ENCODE data around the gene SSNA1. TPM values are rescaled to one million over a fixed set of nuclear protein-coding genes. Genes with fewer than 3 reads are reported as not detected.

SSNA1 gene
- total RNA-seq, 1 donor from 2014 or later, result 47.0 TPM

DNA sequence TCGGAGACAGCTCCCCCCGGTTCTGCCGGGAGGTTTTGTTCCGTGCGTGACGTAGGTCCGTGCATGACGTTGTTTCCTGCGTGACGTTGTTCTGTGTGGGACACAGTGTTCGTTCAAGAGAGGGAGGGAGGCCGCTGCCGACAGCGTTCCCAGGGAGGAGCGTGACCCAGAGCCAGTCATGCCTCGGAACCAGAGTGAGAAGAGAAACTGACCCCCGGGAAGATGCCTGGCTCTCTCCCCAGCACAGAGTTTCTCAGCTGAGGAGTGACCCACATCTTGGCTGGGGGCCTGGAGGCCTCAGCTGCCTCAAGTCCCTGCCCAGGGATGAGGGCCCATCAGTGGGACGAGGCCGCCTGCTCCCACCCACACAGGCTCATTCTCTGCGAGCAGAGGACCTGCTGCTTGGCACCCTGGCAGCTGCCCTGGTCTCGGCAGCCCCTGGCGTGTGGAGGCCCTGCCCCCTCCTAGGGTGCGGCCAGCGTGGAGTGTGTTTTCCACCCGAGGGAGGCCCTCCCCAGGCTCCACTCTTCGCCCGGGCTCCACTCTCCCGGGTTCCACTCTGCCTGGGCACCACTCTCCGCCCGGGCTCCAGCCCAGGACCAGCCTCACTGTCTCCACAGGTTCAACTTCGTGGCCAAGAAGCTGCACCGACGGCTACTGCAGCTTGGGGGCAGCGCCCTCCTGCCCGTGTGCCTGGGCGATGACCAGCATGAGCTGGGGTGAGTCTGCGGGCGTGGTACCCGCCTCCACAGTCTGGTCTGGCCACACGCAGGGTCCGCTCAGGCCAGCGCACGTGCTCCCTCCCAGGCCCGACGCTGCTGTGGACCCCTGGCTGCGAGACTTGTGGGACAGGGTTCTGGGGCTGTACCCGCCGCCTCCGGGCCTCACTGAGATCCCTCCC lies 24.9 kb downstream of the SSNA1 start:
- Histone ChIP-seq H3K4me3 (ENCODE audit: low read length in 3 of 3) (no peak overlapping the region), H3K9ac (ENCODE audit: low read depth in 1 of 3, low read length in 3 of 3) (no peak overlapping the region), H3K36me3 (ENCODE audit: control insufficient read depth in 3 of 3, insufficient read depth in 3 of 3, low read length in 3 of 3) (peaks cover 0 to 6% (median 5%) of the 10 kb centered on the region in 3 donors), H3K9me3 (ENCODE audit: control insufficient read depth in 3 of 3, low read length in 3 of 3) (no peaks in the 10 kb centered on the region), H3K27me3 (ENCODE audit: control insufficient read depth in 3 of 3, insufficient read depth in 3 of 3, low read length in 3 of 3) (no peaks in the 10 kb centered on the region), H3K27ac (ENCODE audit: low read depth, low read length) (no peak overlapping the region), H3K4me1 (ENCODE audit: control insufficient read depth in 3 of 3, insufficient read depth in 3 of 3, low read length in 3 of 3) (peaks cover 8 to 19% (median 14%) of the 10 kb centered on the region in 3 donors)

DNA sequence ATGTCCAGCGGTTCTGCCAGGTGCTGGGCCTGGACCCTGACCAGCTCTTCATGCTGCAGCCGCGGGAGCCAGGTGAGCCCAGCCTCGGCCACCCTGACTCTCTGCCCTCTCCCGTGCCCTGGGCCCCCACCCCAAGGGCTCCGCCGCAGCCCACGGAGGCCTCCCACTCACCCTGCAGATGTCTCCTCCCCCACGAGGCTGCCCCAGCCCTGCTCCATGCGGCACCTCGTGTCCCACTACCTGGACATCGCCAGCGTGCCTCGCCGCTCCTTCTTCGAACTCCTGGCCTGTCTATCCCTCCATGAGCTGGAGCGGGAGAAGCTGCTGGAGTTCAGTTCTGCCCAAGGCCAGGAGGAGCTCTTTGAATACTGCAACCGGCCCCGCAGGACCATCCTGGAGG lies 26.1 kb downstream of the SSNA1 start:
- Histone ChIP-seq H3K4me3 (ENCODE audit: low read length in 3 of 3) (no peak overlapping the region), H3K9me3 (ENCODE audit: control insufficient read depth in 3 of 3, low read length in 3 of 3) (no peaks in the 10 kb centered on the region), H3K27me3 (ENCODE audit: control insufficient read depth in 3 of 3, insufficient read depth in 3 of 3, low read length in 3 of 3) (no peaks in the 10 kb centered on the region), H3K4me1 (ENCODE audit: control insufficient read depth in 3 of 3, insufficient read depth in 3 of 3, low read length in 3 of 3) (peaks cover 8 to 27% (median 14%) of the 10 kb centered on the region in 3 donors), H3K36me3 (ENCODE audit: control insufficient read depth in 3 of 3, insufficient read depth in 3 of 3, low read length in 3 of 3) (peaks cover 0 to 2% (median 0%) of the 10 kb centered on the region in 3 donors), H3K9ac (ENCODE audit: low read depth in 1 of 3, low read length in 3 of 3) (no peak overlapping the region), H3K27ac (ENCODE audit: low read depth, low read length) (no peak overlapping the region)

DNA sequence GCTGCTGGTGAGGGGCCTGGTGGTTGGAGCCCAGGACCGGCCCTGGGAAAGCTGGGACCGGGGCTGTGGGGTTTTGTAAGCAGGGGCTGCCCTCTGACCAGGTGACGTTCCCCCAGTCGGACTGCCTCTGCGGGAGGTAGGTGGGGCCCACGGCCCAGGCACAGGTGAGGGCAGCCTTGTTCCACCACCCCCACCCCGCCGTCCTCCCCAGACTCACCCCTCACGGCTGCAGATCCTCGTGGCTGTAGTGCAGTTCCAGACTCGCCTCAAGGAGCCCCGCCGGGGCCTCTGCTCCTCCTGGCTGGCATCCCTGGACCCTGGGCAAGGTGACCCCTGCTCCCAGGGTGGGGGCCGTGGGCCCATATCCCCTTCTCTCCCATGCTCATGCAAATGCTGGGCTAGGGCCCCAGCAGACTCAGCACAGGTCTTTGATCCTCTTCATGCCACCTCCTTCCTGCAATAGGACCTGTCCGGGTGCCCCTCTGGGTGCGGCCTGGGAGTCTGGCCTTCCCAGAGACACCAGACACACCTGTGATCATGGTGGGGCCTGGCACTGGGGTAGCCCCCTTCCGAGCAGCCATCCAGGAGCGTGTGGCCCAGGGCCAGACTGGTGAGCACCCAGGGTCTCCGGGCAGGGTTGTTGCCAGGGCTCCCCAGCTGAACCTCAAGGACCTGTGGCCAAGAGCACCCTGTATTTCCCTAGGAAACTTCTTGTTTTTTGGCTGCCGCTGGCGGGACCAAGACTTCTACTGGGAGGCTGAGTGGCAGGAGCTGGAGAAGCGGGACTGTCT lies 26.9 kb downstream of the SSNA1 start:
- no peak overlapping the region for H3K27ac ChIP-seq (ENCODE audit: low read depth, low read length)
- no peak overlapping the region for H3K4me3 ChIP-seq (ENCODE audit: low read length in 3 of 3)
- H3K9ac ChIP-seq (ENCODE audit: low read depth in 1 of 3, low read length in 3 of 3), result no peak overlapping the region

DNA sequence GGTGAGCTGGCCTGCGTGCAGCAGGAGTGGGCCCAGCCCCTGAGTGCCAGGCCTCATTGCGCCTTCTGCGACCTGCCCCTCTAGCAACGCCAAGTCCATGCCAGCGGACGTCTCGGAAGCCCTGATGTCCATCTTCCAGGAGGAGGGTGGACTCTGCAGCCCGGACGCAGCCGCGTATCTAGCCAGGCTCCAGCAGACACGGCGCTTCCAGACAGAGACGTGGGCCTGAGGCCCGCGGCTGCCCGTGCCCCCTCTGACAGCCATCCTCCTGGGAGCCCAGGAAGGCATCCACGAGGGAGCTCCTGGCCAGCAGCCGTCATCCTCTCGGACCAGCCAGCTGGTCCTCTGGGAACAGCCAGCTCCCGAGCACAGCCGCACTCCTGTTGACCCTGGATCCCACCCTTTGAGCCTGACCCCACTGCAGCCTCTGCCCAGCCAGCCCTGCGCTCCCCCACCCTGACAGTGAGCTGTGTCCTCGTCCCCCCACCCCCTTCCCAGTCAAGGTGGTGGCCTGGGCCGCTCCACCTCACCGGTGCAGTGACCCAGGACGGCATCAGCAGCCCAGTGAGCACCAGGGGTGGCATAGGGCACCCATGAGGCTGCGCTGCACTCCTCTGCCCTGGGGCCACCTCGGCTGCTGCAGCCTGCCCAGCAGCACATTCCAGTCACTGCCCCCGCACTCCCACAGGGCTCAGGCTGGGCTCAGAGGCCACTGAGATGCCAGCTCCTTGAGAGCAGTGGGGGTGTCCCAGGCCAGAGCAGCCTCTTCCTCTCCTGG lies 27.9 kb downstream of the SSNA1 start:
- H3K36me3 ChIP-seq (ENCODE audit: control insufficient read depth in 3 of 3, insufficient read depth in 3 of 3, low read length in 3 of 3), result peaks cover 0 to 2% (median 0%) of the 10 kb centered on the region in 3 donors
- H3K4me1 ChIP-seq (ENCODE audit: control insufficient read depth in 3 of 3, insufficient read depth in 3 of 3, low read length in 3 of 3), result peaks cover 8 to 27% (median 15%) of the 10 kb centered on the region in 3 donors
- peak overlapping the region in 1 of 3 donors; percentile 69 for H3K9ac ChIP-seq (ENCODE audit: low read depth in 1 of 3, low read length in 3 of 3)
- no peaks in the 10 kb centered on the region for H3K9me3 ChIP-seq (ENCODE audit: control insufficient read depth in 3 of 3, low read length in 3 of 3)
- H3K27ac ChIP-seq (ENCODE audit: low read depth, low read length), result no peak overlapping the region
- H3K27me3 ChIP-seq (ENCODE audit: control insufficient read depth in 3 of 3, insufficient read depth in 3 of 3, low read length in 3 of 3), result no peaks in the 10 kb centered on the region
- H3K4me3 ChIP-seq (ENCODE audit: low read length in 3 of 3), result no peak overlapping the region

More for the DNA sequence above, 26.9 kb downstream of the SSNA1 start:
- H3K4me1 ChIP-seq (ENCODE audit: control insufficient read depth in 3 of 3, insufficient read depth in 3 of 3, low read length in 3 of 3), result peaks cover 8 to 27% (median 14%) of the 10 kb centered on the region in 3 donors
- peaks cover 0 to 2% (median 0%) of the 10 kb centered on the region in 3 donors for H3K36me3 ChIP-seq (ENCODE audit: control insufficient read depth in 3 of 3, insufficient read depth in 3 of 3, low read length in 3 of 3)
- H3K27me3 ChIP-seq (ENCODE audit: control insufficient read depth in 3 of 3, insufficient read depth in 3 of 3, low read length in 3 of 3), result no peaks in the 10 kb centered on the region
- H3K9me3 ChIP-seq (ENCODE audit: control insufficient read depth in 3 of 3, low read length in 3 of 3), result no peaks in the 10 kb centered on the region

DNA sequence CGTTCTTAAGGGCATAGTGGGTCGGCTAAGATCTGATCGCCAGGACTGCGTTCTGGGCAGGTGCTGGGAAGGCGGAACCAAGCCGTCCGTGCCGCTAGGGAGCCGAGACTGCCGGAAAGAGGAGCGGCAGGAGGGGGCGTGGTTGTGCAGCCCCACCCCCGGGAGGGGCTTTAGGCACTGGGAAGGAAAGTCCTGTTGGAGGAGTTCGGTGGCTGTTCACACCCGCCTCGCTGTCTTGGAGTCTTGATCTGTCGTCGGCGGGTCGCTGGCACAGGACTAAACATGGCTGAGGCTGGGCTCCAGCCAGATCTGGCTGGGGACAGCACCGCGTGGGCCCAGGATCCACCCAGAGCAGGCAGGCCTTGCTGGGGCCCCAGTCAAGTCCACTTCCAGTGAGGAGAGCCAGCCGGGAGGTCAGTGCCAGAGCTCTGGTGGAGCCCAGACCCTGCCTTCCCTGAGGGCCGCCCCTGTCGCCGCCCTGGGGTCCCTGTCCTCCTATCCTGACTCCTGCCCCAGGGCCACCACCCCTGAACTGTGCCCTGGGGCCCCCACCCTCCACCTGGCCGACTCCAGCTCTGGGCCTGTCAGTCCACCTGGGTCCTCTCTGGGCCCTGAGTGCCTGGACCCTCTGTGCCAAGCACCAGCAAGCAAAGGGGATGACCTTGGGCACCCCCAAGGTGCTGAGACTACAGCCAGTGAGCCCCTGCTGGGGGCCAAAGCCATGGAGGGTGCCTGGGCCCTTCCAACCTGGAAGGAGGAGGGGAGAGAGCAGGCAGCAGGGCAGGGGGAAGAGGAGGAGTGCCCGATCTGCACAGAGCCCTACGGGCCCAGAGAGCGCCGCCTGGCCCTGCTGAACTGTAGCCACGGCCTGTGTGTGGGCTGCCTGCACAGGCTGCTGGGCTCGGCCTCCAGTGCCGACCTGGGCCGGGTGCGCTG lies 29.1 kb downstream of the SSNA1 start:
- H3K4me1 ChIP-seq (ENCODE audit: control insufficient read depth in 3 of 3, insufficient read depth in 3 of 3, low read length in 3 of 3), result peaks cover 8 to 27% (median 16%) of the 10 kb centered on the region in 3 donors
- H3K9me3 ChIP-seq (ENCODE audit: control insufficient read depth in 3 of 3, low read length in 3 of 3), result no peaks in the 10 kb centered on the region
- peak overlapping the region; percentile 2 to 80 (median 69) for H3K9ac ChIP-seq (ENCODE audit: low read depth in 1 of 3, low read length in 3 of 3)
- H3K4me3 ChIP-seq (ENCODE audit: low read length in 3 of 3), result peak overlapping the region; percentile 38 to 64 (median 58)
- H3K36me3 ChIP-seq (ENCODE audit: control insufficient read depth in 3 of 3, insufficient read depth in 3 of 3, low read length in 3 of 3), result peaks cover 0 to 2% (median 0%) of the 10 kb centered on the region in 3 donors
- no peaks in the 10 kb centered on the region for H3K27me3 ChIP-seq (ENCODE audit: control insufficient read depth in 3 of 3, insufficient read depth in 3 of 3, low read length in 3 of 3)
- H3K27ac ChIP-seq (ENCODE audit: low read depth, low read length), result peak overlapping the region; percentile 25

DNA sequence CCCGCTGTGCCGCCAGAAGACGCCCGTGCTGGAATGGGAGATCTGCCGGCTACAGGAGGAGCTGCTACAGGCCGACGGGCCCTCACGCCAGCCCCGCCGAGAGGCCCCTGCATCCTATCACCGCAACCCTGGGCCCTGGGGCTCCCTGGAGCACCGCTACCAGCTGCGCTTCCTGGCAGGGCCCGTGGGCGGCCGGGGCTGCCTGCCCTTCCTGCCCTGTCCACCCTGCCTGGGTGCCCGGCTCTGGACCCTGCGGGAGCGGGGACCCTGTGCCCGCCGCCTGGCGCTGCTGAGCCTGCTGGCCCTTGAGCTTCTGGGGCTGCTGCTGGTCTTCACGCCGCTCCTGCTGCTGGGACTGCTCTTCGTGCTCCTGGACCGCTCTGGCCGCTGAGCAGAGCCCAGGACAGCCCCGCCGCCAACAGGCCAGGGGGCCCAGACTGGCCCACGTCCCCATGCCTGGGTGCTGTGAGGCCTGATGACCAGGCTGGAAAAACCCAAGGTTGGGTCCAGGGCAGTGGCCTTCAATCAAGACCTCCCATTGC lies 29.8 kb downstream of the SSNA1 start:
- Histone ChIP-seq H3K4me1 (ENCODE audit: control insufficient read depth in 3 of 3, insufficient read depth in 3 of 3, low read length in 3 of 3) (peaks cover 14 to 34% (median 22%) of the 10 kb centered on the region in 3 donors), H3K27me3 (ENCODE audit: control insufficient read depth in 3 of 3, insufficient read depth in 3 of 3, low read length in 3 of 3) (no peaks in the 10 kb centered on the region), H3K4me3 (ENCODE audit: low read length in 3 of 3) (peak overlapping the region in 1 of 3 donors; percentile 58), H3K36me3 (ENCODE audit: control insufficient read depth in 3 of 3, insufficient read depth in 3 of 3, low read length in 3 of 3) (peaks cover 0 to 2% (median 0%) of the 10 kb centered on the region in 3 donors), H3K27ac (ENCODE audit: low read depth, low read length) (no peak overlapping the region), H3K9me3 (ENCODE audit: control insufficient read depth in 3 of 3, low read length in 3 of 3) (no peaks in the 10 kb centered on the region), H3K9ac (ENCODE audit: low read depth in 1 of 3, low read length in 3 of 3) (peak overlapping the region in 2 of 3 donors; percentile 8 to 80)

DNA sequence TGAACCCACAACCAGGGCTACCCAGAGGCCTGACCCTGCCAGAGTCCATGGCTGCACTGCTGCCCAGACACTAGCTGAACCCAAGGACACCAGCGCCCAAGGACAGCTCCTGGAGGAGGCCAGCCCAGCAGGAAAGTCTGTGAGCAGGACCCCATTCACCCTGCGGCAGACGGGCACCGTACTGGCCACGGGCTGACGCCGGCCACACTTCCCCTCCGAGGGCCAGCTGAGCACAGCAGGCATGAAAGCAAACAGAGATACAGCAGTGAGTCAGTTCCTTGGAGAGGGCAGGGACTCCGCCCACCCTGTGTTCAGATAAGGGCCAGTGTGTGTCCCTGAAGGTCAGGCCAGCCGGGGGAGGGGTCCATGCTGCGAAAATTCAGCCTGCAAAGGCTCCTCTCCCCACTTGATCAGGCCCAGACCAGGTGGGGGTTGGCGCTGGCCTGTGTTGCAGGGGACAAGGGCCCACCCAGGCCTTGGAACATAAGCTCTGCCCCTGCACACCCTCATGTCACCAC lies 30.3 kb downstream of the SSNA1 start:
- Histone ChIP-seq H3K27me3 (ENCODE audit: control insufficient read depth in 3 of 3, insufficient read depth in 3 of 3, low read length in 3 of 3) (no peaks in the 10 kb centered on the region), H3K9me3 (ENCODE audit: control insufficient read depth in 3 of 3, low read length in 3 of 3) (no peaks in the 10 kb centered on the region), H3K4me1 (ENCODE audit: control insufficient read depth in 3 of 3, insufficient read depth in 3 of 3, low read length in 3 of 3) (peaks cover 16 to 34% (median 22%) of the 10 kb centered on the region in 3 donors), H3K9ac (ENCODE audit: low read depth in 1 of 3, low read length in 3 of 3) (peak overlapping the region in 2 of 3 donors; percentile 8 to 80), H3K4me3 (ENCODE audit: low read length in 3 of 3) (no peak overlapping the region), H3K36me3 (ENCODE audit: control insufficient read depth in 3 of 3, insufficient read depth in 3 of 3, low read length in 3 of 3) (peaks cover 0 to 2% (median 0%) of the 10 kb centered on the region in 3 donors), H3K27ac (ENCODE audit: low read depth, low read length) (no peak overlapping the region)

DNA sequence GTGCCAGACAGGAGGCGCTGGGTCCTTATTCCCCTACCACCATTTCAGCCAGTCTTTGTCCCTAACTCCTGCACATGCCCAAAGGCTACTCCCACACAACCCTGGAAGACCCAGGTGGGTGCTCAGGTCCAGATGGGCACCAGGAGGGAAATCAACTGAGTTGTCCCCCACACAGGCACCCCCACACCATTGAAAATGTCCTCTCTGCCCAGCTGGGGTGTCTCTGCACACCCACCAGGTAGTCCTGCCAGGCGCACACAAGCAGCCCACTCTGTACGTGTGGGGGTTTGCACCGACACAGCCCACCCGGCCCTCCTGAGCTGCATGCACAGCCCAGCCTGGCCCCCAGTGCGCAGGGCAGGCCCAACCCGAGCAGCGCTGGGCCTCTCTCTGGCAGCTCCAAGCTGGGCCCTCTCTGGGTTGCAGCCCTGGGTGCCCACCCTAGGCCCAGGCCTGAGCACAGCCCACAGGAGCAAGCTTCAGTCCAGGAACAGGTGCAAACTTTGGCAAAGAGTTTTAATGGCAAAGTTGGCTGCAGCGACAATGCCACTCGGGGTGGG lies 31.4 kb downstream of the SSNA1 start:
- no peak overlapping the region for H3K9ac ChIP-seq (ENCODE audit: low read depth in 1 of 3, low read length in 3 of 3)
- H3K9me3 ChIP-seq (ENCODE audit: control insufficient read depth in 3 of 3, low read length in 3 of 3), result no peaks in the 10 kb centered on the region
- H3K36me3 ChIP-seq (ENCODE audit: control insufficient read depth in 3 of 3, insufficient read depth in 3 of 3, low read length in 3 of 3), result peaks cover 0 to 2% (median 0%) of the 10 kb centered on the region in 3 donors
- H3K4me3 ChIP-seq (ENCODE audit: low read length in 3 of 3), result no peak overlapping the region
- H3K27me3 ChIP-seq (ENCODE audit: control insufficient read depth in 3 of 3, insufficient read depth in 3 of 3, low read length in 3 of 3), result no peaks in the 10 kb centered on the region
- no peak overlapping the region for H3K27ac ChIP-seq (ENCODE audit: low read depth, low read length)
- H3K4me1 ChIP-seq (ENCODE audit: control insufficient read depth in 3 of 3, insufficient read depth in 3 of 3, low read length in 3 of 3), result peaks cover 20 to 43% (median 27%) of the 10 kb centered on the region in 3 donors
